ENCODE data around the gene GIN1.

- TF ChIP-seq CTCF (IDR thresholded peaks at IDR 0.05): no peak
- no peak for TF ChIP-seq EP300 (IDR thresholded peaks at IDR 0.05)
- no peak for TF ChIP-seq POLR2AphosphoS5 (IDR thresholded peaks at IDR 0.05)
Observed at GRCh38 chr5:103057208-103058130, 62.5 kb downstream of the GIN1 start.
